ENCODE results near the gene SOX11. TPM values are rescaled to one million over a fixed set of nuclear protein-coding genes. Genes with fewer than 3 reads are reported as not detected.
"Not testable (repeated sequence)": the region's sequence is repeated elsewhere in the genome, so short reads cannot be mapped to it uniquely, and the experiment has no call there.

The SOX11 gene
- 22.9 TPM for polyA plus RNA-seq (ENCODE audit: insufficient read length)
- long read RNA-seq, donor 1, full-length matches to known transcripts: 88 of 88 reads
- long read RNA-seq, donor 1, partial matches to known transcripts: 0 of 88 reads
- long read RNA-seq, donor 1, other reads (novel, unspliced or antisense): 0 of 88 reads
- long read RNA-seq, donor 2, full-length matches to known transcripts: 102 of 102 reads
- long read RNA-seq, donor 2, partial matches to known transcripts: 0 of 102 reads
- long read RNA-seq, donor 2, other reads (novel, unspliced or antisense): 0 of 102 reads
- long read RNA-seq, donor 3, full-length matches to known transcripts: 68 of 68 reads
- long read RNA-seq, donor 3, partial matches to known transcripts: 0 of 68 reads
- long read RNA-seq, donor 3, other reads (novel, unspliced or antisense): 0 of 68 reads
- long read RNA-seq, donor 4, full-length matches to known transcripts: 7 of 7 reads
- long read RNA-seq, donor 4, partial matches to known transcripts: 0 of 7 reads
- long read RNA-seq, donor 4, other reads (novel, unspliced or antisense): 0 of 7 reads
- long read RNA-seq, donor 5, full-length matches to known transcripts: 59 of 59 reads
- long read RNA-seq, donor 5, partial matches to known transcripts: 0 of 59 reads
- long read RNA-seq, donor 5, other reads (novel, unspliced or antisense): 0 of 59 reads
- long read RNA-seq, donor 6, full-length matches to known transcripts: 72 of 72 reads
- long read RNA-seq, donor 6, partial matches to known transcripts: 0 of 72 reads
- long read RNA-seq, donor 6, other reads (novel, unspliced or antisense): 0 of 72 reads
- long read RNA-seq, donor 7, full-length matches to known transcripts: 85 of 85 reads
- long read RNA-seq, donor 7, partial matches to known transcripts: 0 of 85 reads
- long read RNA-seq, donor 7, other reads (novel, unspliced or antisense): 0 of 85 reads
- long read RNA-seq, donor 8, full-length matches to known transcripts: 20 of 20 reads
- long read RNA-seq, donor 8, partial matches to known transcripts: 0 of 20 reads
- long read RNA-seq, donor 8, other reads (novel, unspliced or antisense): 0 of 20 reads

DNA sequence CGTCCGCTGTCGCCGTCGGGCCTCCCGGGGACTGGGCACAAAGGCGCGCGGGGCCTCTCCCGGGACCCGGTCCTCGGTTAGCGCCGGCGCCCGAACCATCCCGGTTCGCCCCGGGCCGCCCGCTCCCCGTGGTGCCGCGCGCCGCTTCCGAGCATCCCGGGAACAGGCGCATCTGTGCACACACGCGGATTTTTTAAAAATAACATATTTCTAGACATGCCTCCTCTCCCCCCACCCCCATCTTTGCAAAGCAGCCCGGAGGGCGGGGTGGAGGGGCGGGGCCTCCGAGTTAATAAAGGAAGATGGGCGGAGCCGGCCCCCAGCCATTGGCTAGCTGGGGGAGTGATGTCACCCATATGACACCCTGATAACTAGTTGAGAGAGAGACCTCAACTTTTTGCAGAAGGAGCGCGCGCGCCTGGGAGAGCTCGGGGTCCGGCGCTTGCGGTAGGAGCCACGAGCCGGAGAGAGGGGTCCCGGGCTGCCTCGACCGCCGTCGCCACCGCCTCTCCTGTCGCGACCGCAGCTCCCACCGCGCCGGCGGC is at the start of gene SOX11:
Gene SOX11, plus strand, starts transcription at position 400 of the 545 bp plus-strand sequence. CDS start 338 bp downstream, outside the sequence.
- peak; percentile 98 for DNase-seq

DNA sequence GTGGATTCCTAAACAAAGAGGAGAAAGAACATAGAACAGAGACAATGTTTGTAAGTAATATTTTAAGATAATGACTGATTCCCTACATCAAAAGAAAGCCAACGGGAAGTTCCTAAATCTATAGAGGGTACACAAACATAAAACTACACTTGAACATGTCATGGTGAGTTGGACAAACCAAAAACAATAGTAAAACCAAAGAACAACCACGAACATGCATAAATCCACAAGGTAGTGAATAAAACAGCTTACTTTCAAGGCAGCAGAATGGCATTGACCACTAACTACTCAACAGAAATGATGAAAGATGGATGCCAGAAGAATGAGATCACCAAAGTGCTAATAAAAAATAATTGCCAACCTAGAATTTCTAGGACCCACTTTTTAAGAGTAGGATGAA is 39.5 kb upstream of the SOX11 start:
- not testable (repeated sequence) for DNase-seq

DNA sequence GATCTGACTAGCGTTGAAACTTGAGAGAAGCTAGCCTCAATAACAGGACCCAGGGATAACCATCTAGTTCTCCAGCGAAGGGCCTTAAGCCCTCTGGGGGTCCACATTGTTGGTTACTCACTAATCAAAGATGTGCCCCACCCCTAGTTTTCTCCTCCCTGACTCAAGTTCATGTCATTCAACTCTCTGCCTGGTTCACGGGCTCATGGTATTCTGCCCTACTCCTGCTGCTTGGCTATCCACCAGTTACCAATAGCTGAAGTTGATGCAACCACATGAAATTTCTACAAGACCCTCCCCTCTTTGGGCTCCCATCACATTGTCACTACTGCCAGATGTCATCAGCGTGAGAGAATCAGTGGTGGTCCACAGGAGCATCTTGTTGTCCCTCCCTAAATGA is 38.4 kb upstream of the SOX11 start:
- DNase-seq: not testable (repeated sequence)

DNA sequence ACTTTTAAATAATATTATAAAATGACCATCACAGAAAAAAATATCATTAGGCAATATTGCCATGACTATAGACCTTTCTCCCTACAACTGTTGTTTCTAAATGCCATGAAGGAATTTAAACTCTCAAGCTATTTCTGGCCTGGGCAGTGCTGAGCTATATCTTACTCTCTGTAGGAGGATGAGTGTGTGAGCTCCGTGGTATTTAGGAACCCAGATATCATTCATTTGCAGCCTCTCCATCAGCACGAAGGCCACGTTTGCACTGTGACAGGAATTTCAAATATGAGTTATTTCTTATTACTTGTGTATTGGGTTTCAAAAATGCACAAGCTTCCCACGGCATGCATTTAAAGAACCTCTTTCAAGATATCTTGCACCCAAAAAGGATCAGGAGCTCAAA is 35.0 kb upstream of the SOX11 start:
- DNase-seq: no peak

DNA sequence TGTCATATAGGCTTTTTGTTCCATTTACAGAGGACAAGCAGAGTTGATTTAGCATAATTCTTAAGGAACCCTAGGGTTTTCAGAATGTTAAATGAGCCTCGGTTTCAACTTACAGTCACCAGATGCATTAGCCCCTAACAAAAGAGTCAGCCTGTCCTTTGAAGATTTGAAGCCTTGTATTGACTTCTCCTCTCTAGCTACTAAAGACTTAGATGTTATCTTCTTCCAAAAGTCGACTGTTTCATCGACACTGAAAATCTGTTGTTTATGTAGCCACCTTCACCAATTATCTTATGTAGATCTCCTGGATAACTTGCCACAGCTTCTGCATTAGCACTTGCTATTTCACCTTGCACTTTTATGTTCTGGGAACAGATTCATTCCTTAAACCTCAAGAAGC is 31.6 kb upstream of the SOX11 start:
- DNase-seq: no peak

DNA sequence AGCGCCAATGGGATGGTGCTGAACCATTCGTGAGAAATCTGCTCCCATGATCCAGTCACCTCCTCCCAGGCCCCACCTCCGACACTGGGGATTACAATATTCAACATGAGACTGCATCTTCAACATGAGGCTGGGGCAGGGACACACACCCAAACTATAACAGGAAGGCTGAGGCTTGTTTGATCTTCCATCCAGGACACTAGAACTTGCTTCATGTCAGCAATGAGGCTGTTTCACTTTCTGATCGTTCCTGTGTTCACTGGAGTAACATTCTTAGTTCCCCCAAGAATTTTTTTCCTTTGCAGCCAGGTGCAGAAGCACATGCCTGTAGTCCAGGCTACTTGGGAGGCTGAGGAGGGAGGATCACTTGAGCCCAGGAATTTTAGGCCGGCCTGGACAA is 30.8 kb upstream of the SOX11 start:
- DNase-seq: no peak

DNA sequence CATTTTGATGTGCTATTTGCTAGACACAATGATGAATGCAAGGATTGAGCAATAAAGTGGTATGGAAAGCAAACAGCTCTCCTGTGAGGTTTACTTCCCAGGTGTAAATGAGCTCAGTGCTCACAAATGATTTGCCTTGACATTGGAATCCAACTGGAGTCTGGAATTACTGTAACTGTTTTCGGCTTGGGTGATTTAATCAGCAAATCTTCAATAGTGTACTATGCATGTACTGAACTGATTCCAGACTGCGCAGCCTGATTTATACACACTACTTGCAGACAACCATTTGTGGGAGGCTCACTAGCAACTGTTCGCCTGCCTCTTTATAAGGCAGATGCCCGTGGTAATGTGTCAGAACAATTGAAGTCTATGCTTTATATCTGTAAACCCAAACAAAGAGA is 27.9 kb upstream of the SOX11 start:
- DNase-seq: no peak

DNA sequence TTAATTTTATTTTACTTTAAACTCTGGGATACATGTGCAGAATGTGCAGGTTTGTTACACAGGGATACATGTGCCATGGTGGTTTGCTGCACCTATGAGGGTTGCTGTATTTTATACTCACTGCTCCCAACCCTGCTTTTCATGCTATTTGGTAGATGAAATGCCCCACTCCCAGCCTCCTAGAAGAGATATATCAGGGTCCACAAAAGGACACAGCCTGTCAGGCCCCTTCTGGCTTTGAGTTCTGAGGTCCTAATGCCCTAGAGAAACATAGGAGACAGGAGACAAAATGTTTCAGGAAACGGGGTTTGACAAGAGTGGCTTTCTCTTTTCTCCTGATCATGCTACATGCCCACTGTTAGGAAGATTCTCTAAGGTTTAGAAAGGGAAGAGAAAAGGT is 27.1 kb upstream of the SOX11 start:
- DNase-seq: no peak

DNA sequence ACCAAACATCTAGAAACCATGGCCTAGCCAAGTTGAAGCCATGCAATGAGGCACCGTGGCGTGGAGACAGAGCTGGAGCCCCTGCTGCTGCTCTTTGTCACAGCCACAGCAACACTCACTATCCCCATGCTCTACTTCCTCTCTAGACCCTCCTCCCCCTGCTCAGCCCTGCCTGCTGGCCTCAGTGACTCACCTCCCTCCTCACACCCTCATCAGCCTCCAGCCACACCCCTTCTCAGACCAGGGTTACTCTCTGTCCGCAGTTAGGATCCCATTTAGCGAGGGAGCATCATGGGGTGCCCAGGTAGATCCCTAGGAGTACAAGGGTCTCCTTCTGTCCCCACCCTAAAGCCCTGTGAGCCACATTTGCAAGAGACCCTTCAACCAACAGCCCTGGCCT is 25.4 kb upstream of the SOX11 start:
- no peak for DNase-seq

DNA sequence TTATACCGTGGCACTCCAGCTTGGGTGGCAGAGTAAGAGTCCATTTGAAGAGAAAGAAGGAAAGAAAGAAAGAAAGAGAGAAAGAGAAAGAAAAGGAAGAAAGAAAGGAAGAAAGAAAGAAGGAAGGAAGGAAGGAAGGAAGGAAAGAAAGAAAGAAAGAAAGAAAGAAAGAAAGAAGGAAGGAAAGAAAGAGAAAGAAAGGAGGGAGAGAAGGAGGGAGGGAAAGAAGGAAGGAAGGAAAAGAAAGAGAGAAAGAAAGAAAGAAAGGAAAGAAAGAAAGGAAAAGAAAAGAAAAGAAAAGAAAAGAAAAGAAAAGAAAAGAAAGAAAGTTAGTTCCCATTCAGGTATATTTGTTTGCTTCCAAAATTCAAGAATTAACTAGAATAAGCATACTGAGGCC is 24.5 kb upstream of the SOX11 start:
- DNase-seq: not testable (repeated sequence)

DNA sequence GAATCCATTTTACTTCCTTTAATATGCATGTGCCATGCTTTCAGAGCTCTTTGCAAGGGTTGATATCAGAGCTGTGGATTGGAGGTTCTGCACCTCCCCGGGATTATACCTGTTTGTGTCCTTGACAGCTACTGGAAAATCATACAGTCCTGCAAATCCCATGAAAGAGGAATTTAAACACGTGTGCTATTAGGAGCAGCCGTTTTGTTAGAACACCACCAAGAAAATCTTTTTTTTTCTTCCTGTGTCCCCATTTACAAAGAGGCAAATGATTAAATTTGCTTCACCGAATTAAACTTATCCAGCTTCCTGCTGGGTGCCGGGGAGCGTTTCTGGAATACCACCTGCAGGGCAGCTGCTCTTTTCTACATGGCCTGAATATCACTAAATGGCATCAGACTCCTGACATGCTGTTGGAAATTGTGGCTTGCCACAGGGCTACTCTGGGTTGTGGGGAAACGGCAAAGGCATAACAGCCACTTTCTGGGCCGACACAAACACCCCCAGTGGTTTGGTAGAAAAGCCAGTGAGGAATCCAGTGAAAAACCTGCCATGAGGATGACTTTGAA is 23.4 kb upstream of the SOX11 start:
- DNase-seq: no peak

DNA sequence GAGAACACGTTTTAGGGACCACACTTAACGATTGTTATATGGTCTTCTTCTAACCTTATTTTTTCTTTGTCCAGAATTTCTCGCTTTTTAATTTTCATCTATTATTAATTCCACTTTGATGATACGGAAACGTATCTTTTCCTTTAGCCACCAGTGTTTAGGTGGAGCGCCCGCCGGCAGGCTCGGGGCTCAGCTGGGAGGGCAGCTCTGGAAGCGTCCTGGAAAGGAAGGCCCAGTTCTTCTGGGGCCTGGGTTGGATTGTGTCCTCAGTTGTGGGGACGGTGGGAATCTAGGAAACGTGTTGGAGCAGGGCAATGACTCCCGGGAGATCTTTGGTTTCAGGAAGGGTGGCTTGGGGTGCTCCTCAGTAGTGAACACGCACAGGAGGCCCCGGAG is 19.4 kb upstream of the SOX11 start:
- DNase-seq: no peak

DNA sequence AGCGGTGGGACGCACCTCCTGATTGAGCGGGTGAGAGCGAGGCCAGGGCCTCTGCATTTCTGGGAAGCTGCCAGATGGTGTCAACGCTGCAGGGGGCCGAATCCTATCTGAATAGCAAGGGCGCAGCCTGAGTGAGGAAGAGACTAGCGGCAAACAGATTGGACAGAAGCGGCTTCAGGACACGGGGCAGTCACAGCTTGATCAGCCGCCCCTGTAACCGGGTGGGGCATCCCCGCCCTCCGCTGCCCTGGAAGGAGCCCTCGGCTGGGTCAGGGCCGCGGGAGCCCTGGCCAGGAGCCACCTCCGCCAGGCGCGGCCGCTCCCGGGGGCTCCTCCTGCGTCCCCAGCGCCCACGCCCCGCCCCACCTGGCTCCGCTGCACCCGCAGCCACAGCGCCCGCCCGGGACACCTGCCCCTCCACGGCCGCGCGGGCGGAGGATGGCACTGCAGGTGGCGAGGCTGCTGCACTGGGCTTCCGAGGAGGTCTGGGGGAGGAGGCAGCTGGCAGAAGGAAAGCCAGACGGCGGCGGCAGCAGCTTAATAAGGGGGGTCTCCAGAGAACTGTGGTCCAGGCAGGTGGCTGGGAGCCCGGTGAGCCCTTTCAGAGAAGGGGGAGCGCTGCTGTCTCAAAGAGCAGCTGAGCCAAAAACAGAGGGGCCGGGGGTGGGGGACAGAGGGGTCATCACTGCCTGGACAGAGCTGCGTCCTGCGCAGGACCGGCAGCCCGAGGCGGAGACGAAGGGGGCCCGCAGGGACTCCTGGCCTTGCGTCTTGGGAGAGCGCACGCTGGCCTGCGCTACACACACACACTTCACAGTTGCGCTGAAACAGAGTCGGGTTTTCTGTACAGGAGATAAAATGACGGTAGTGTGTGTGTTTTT is 18.8 kb upstream of the SOX11 start:
- no peak for DNase-seq

DNA sequence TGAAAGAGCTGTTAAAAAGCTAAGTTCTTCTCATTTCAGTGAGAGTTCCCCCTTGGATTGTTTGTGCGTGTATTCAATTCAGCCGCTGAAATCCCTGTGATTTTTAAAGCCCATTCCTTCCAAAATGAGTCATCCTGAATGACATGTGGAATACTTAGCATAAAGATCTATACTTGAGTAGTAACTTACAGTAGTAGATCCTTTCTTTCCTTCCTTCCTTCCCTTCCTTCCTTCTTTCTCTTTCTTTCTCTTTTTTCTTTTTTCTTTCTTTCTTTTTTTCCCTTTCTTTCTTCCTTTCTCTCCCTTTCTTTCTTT is 18.2 kb upstream of the SOX11 start:
- no peak for DNase-seq

DNA sequence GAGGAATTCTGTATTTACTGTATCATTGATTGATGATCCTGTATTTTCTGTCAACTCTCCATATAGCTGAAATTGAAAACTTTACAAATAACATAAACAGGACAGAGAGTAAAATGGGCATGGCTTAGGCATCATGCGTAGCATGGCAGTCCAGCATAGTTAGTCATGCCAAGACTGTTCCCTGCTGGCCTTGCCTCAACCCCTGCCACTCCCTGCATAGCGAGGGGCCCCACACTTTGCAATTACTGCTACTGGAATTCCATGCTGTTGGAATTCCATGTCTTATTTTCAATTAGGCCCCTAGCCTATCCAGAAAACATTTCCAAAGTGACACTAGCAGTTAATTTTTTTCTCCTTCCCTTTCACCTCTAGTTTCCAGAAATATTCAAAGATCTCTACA is 15.1 kb upstream of the SOX11 start:
- DNase-seq: no peak

DNA sequence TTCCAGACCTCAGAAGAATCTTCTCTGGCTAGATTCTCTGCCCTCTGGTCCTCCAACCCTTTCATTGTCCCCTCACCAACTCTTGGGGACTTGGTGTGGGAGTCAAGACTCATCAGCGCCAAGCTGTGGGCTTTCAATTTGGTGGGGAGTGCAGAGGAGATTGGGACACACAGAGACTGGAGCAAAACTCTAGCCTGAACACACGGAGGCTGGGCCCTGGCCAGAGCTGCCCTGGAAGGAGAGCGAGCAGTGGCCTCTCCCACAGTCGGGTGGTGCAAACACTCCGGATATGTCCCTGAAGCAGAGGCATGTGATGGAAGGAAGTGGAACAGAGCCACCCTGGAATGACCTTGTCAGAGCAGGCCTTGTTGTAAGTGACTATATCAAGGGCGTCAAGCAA is 8.7 kb upstream of the SOX11 start:
- DNase-seq: no peak

DNA sequence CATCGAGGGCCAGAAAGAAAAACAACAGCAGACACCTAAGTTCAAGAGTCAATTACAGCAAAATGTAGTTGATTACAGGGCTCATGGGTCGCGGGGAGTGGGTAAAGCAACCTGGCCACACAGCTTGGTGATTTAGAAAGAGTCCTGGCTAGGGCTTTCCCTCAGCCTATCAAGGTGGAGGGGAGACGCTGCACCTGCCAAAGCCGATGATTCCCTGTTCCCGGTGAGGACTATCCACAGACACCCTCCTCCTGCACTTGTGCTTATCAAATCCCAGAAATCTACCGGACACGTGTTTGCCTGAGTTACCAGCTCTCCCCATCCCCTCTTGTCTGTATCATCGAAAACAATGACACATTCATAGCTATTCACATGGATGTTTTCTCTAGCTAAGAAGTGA is 7.0 kb upstream of the SOX11 start:
- DNase-seq: no peak

DNA sequence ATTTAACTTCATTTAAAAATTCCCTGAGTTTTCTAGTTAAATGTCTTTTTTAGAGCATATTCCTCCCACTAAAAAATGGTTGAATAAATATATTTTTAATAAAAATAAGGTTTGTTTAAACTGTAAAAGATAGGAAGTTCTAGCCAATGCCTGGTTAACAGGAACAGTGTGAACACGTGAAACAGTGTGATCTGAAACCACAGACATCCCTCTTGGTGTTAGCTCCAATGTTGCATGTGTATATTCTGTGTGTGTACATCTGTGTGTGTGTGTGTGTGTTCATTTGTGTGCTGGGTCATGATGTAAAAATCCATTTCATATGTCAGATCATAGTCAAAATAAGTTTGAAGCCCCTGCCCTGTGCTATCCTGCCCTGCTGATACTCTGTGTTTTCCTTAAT is 6.1 kb upstream of the SOX11 start:
- DNase-seq: no peak

DNA sequence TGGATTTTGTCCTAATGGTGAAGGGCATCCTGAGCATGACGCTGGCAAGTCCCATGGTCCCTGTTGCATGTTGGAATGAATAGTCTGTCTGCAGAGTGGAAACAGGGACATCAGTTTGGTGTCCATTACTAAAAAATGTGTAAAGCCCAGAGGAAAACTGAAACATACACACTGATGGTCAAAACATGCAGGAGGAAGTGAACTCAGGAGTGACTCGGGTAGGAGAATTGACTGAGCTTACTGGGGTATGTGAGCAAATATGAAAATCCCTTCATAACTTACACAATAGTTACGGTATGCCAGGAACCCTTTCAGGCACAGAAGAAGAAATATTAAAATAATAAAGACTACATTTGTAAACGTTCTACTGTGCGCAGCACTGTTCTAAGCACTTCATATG is 5.6 kb upstream of the SOX11 start:
- DNase-seq: no peak

DNA sequence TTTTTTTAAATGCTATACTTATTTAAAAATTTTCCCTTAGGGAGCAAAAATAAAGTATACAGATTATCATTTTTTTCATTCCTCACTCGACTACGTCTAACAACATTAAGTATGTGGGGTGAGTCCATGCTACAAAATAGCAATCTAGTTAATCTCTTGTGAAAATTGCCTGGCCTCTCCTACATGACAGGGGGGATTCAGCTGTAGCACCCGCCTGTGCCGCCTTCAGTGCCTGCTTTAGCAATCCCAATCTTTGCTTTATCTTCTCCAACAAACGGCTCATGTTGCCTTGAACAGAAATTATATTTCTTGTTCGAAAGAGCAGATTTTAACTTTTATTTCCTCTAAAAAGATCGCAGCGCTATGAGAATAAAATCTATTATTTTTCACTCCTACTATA is 2.4 kb upstream of the SOX11 start:
- DNase-seq: no peak

DNA sequence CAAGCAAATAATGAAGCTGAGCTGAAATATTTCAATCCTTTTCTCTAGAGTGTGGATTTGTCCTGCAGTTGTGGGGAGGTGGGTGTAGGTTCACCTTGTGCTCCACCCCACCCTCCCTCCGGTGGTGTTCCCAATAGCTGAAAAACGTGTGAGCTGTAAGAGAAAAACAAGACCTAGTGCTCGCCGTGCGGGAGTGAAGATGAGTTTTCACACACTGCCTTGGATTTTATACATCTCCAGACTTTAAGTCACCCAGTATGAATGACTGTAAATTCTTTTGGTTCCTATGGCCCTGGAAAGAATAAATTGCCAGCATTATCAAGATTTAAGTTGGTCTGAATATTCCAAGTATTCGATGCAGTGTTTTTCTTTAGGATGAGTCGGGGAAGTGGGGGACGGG is 1.9 kb upstream of the SOX11 start:
- DNase-seq: peak; percentile 37
